Pancreas (tissue), 10 donors: ENCODE data around the gene ZKSCAN1. TPM values are rescaled to one million over a fixed set of nuclear protein-coding genes. Genes with fewer than 3 reads are reported as not detected.

Experiments used
- ATAC-seq, 4 donors: fragments of 200-7000 bp; cut with Tn5 transposase; one replicate each; pipeline versions ENCODE4 v1.8.0 to v1.9.1; 2020; ENCODE audit warnings: mild to moderate bottlenecking in 4 of 4, moderate library complexity in 4 of 4
- DNase-seq, 6 donors: peaks; one replicate each; pipeline ENCODE4 v3.0.0-alpha.2; 2020
- FAIRE-seq: peaks from 2 replicates; lab custom pipeline; 2012; peaks lifted over from hg19 to GRCh38; lab: Jason Lieb, UNC
- H3K27ac ChIP-seq, 4 donors: fragments of 200-600 bp; sonication (generic); 1 replicate in 3 of 4; 2 replicates in 1 of 4; pipeline versions ENCODE4 v1.5.0 to v1.8.0; 2020
- H3K27me3 ChIP-seq, 4 donors: fragments of 200-600 bp; one replicate each; pipeline ENCODE4 v1.8.0; 2021
- H3K36me3 ChIP-seq, 3 donors: fragments of 200-600 bp; sonication (generic) in 1 of 3; one replicate each; pipeline versions ENCODE4 v1.5.0 to v1.8.0; 2020 to 2021
- H3K4me1 ChIP-seq, 3 donors: fragments of 200-600 bp; one replicate each; pipeline ENCODE4 v1.8.0; 2021
- H3K4me3 ChIP-seq, 4 donors: fragments of 200-600 bp; sonication (generic) in 2 of 4; one replicate each; pipeline versions ENCODE4 v1.5.0 to v1.8.0; 2020 to 2021
- H3K9me3 ChIP-seq, 4 donors: fragments of 200-600 bp; one replicate each; pipeline ENCODE4 v1.8.0; 2021
- whole genome bisulfite sequencing, 2 donors: extraction: QIAGEN DNeasy Blood & Tissue Kit; methylation state at CpG; one replicate each; pipeline ENCODE4 v1.1.7; 2013; 5-methylcytosine and 5-hydroxymethylcytosine counted together
- intact Hi-C, 3 donors: fragments of 100-400 bp; cut with DNase I; formaldehyde crosslinking; loops; one replicate each; pipeline versions ENCODE4 v1.11.1 to v1.14.2; 2022
- polyA plus RNA-seq, 2 donors: library from polyadenylated mRNA; stranded (reverse); fragments of 200-250 nt; gene quantifications; one replicate each; pipeline ENCODE4 v1.2.3, GENCODE V29; 2013
- total RNA-seq, 6 donors: library from RNA; stranded (reverse); fragmentation: NEBNext Ultra II Directional in 4 of 6; extraction: Animal tissue kit (Norgen Biotek cat#: 25700) in 4 of 6; gene quantifications; one replicate each; pipeline versions ENCODE4 v1.2.1 to v1.2.4, GENCODE V29; 2021 to 2023
- TF ChIP-seq, protein P1 (sequence below), 4 donors: fragments of 200-600 bp; sonication (generic) in 3 of 4; IDR thresholded peaks; one replicate each; pipeline versions ENCODE4 v1.5.0 to v1.8.0; 2021; ENCODE audit warnings: antibody characterized with exemption in 4 of 4
- donor health status: healthy with polysubstance abuse.
- donor health status: DM: no; HTN: no; CAD: no; lungs with moderate emphysema.
- donor health status: DM: no; HTN: no; CAD: no.
- donor health status: control.
- donor health status: control.
- donor health status: Bipolar disorder and iron deficiency.
- donor health status: DM: yes; HTN: yes; CAD: no.
- donor health status: DM: no; HTN: no; CAD: no.
- donor health status: DM: no; HTN: no; CAD: no.
- donor health status: DM: yes; HTN: yes; CAD: no.

The ZKSCAN1 gene
- total and polyA plus RNA-seq, 8 donors: 24.2 to 86.0 (median 61.7) TPM

DNA sequence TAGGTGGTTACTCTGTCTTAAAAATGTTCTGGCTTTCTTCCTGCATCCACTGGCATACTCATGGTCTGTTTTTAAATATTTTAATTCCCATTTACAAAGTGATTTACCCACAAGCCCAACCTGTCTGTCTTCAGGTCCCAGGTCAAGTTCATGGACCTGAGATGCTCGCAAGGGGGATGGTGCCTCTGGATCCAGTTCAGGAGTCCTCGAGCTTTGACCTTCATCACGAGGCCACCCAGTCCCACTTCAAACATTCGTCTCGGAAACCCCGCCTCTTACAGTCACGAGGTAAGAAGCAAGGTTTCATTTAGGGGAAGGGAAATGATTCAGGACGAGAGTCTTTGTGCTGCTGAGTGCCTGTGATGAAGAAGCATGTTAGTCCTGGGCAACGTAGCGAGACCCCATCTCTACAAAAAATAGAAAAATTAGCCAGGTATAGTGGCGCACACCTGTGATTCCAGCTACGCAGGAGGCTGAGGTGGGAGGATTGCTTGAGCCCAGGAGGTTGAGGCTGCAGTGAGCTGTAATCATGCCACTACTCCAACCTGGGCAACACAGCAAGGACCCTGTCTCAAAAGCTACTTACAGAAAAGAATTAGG is 8.7 kb downstream of the ZKSCAN1 start:
- no peak for FAIRE-seq
- intact Hi-C loops: no loop called here
- no peaks in the 10 kb centered on the region for H3K9me3 ChIP-seq
- WGBS, 2 donors: 42 to 44% methylated on average over 12 of the region's 12 CpGs
- H3K27me3 ChIP-seq: no peaks in the 10 kb centered on the region
- no peak for DNase-seq
- no peak overlapping the region for H3K4me3 ChIP-seq
- H3K36me3 ChIP-seq: peaks cover 9 to 40% (median 15%) of the 10 kb centered on the region in 3 donors
- ATAC-seq: peak in 1 of 4 donors; percentile 34
- peak overlapping the region in 2 of 4 donors; percentile 70 to 88 for H3K27ac ChIP-seq
- TF ChIP-seq, protein P1, sequence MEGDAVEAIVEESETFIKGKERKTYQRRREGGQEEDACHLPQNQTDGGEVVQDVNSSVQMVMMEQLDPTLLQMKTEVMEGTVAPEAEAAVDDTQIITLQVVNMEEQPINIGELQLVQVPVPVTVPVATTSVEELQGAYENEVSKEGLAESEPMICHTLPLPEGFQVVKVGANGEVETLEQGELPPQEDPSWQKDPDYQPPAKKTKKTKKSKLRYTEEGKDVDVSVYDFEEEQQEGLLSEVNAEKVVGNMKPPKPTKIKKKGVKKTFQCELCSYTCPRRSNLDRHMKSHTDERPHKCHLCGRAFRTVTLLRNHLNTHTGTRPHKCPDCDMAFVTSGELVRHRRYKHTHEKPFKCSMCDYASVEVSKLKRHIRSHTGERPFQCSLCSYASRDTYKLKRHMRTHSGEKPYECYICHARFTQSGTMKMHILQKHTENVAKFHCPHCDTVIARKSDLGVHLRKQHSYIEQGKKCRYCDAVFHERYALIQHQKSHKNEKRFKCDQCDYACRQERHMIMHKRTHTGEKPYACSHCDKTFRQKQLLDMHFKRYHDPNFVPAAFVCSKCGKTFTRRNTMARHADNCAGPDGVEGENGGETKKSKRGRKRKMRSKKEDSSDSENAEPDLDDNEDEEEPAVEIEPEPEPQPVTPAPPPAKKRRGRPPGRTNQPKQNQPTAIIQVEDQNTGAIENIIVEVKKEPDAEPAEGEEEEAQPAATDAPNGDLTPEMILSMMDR (IDR thresholded peaks at IDR 0.05): no peak
- peaks cover 27 to 45% (median 43%) of the 10 kb centered on the region in 3 donors for H3K4me1 ChIP-seq

DNA sequence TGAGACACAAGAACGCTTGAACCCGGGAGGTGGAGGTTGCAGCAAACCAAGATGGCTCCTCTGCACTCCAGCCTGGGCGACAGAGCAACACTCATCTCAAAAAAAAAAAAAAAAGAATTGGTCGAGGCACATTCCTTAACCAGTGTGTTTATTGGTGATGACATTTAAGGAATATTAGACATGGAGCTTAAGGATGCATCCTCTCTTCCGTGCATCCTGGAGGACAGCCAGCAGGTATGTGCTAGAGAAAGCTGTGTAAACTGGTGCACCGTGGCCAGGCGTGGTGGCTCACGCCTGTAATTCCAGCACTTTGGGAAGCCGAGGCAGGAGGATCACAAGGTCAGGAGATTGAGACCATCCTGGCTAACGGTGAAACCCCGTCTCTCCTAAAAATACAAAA is 11.8 kb downstream of the ZKSCAN1 start:
- DNase-seq: no peak
- no peak for ATAC-seq
- no peak for FAIRE-seq
- TF ChIP-seq, protein P1 (IDR thresholded peaks at IDR 0.05): no peak
- no peak overlapping the region for H3K27ac ChIP-seq
- no peak overlapping the region for H3K4me3 ChIP-seq
- H3K27me3 ChIP-seq: no peaks in the 10 kb centered on the region
- WGBS, 2 donors: 82 to 87% methylated on average over 11 of the region's 11 CpGs
- H3K36me3 ChIP-seq: peaks cover 9 to 67% (median 25%) of the 10 kb centered on the region in 3 donors
- intact Hi-C loops: no loop called here
- no peaks in the 10 kb centered on the region for H3K9me3 ChIP-seq
- H3K4me1 ChIP-seq: peaks cover 15 to 21% (median 17%) of the 10 kb centered on the region in 3 donors

DNA sequence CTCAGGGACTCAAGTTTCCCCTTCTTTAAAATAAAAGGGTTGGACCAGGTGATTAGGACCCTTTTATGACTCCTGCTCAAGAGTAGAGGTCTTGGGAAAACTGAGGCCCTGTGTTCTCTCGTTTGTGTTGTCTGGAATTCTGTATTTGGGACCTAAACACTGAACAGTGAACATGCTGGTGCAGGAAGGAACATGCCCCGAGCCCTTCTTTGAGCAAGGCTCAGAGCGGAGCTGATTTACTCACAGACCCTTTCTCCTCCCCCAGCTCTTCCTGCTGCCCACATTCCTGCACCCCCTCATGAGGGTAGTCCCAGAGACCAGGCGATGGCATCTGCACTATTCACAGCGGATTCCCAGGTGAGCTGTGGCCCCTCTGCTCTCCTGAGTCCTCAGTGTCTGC is 14.2 kb downstream of the ZKSCAN1 start:
- Histone ChIP-seq H3K4me1 (no peaks in the 10 kb centered on the region), H3K27me3 (no peaks in the 10 kb centered on the region), H3K4me3 (no peak overlapping the region), H3K27ac (no peak overlapping the region), H3K9me3 (no peaks in the 10 kb centered on the region), H3K36me3 (peaks cover 6 to 72% (median 22%) of the 10 kb centered on the region in 3 donors)
- FAIRE-seq (no peak), ATAC-seq (no peak), DNase-seq (no peak)
- TF ChIP-seq, protein P1 (IDR thresholded peaks at IDR 0.05): no peak
- intact Hi-C loops: no loop called here
- WGBS, 2 donors: 86 to 94% methylated on average over 5 of the region's 5 CpGs

DNA sequence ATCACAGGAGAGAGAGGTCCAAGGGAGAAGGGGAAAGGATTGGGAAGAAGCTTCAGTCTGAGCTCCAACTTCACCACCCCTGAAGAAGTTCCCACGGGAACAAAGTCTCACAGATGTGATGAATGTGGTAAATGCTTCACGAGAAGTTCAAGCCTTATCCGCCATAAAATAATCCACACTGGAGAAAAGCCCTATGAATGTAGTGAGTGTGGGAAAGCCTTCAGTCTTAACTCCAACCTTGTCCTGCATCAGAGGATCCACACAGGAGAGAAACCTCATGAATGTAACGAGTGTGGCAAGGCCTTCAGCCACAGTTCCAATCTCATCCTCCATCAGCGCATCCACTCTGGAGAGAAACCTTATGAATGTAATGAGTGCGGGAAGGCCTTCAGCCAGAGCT is 18.1 kb downstream of the ZKSCAN1 start:
- no peak for FAIRE-seq

More for the DNA sequence above, 18.1 kb downstream of the ZKSCAN1 start:
- DNase-seq (no peak), ATAC-seq (no peak)
- Histone ChIP-seq H3K9me3 (no peaks in the 10 kb centered on the region), H3K36me3 (peaks cover 0 to 50% (median 18%) of the 10 kb centered on the region in 3 donors), H3K27me3 (no peaks in the 10 kb centered on the region), H3K4me1 (peaks cover 16 to 25% (median 20%) of the 10 kb centered on the region in 3 donors), H3K27ac (no peak overlapping the region), H3K4me3 (no peak overlapping the region)
- 88 to 94% methylated on average over 6 of the region's 6 CpGs for WGBS, 2 donors
- intact Hi-C loops: no loop called here
- TF ChIP-seq, protein P1 (IDR thresholded peaks at IDR 0.05): no peak
